ENCODE measurements around the gene C2orf76. TPM values are rescaled to one million over a fixed set of nuclear protein-coding genes. Genes with fewer than 3 reads are reported as not detected.

The C2orf76 gene
- total RNA-seq, 4 donors from 2014 or later = 6.8 to 32.4 (median 15.3) TPM

GRCh38 chr2:119253760-119254600 is 112.7 kb downstream of the C2orf76 start:
- TF ChIP-seq, protein P1, sequence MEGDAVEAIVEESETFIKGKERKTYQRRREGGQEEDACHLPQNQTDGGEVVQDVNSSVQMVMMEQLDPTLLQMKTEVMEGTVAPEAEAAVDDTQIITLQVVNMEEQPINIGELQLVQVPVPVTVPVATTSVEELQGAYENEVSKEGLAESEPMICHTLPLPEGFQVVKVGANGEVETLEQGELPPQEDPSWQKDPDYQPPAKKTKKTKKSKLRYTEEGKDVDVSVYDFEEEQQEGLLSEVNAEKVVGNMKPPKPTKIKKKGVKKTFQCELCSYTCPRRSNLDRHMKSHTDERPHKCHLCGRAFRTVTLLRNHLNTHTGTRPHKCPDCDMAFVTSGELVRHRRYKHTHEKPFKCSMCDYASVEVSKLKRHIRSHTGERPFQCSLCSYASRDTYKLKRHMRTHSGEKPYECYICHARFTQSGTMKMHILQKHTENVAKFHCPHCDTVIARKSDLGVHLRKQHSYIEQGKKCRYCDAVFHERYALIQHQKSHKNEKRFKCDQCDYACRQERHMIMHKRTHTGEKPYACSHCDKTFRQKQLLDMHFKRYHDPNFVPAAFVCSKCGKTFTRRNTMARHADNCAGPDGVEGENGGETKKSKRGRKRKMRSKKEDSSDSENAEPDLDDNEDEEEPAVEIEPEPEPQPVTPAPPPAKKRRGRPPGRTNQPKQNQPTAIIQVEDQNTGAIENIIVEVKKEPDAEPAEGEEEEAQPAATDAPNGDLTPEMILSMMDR (IDR thresholded peaks at IDR 0.05; ENCODE audit: low read depth) = no peak

DNA sequence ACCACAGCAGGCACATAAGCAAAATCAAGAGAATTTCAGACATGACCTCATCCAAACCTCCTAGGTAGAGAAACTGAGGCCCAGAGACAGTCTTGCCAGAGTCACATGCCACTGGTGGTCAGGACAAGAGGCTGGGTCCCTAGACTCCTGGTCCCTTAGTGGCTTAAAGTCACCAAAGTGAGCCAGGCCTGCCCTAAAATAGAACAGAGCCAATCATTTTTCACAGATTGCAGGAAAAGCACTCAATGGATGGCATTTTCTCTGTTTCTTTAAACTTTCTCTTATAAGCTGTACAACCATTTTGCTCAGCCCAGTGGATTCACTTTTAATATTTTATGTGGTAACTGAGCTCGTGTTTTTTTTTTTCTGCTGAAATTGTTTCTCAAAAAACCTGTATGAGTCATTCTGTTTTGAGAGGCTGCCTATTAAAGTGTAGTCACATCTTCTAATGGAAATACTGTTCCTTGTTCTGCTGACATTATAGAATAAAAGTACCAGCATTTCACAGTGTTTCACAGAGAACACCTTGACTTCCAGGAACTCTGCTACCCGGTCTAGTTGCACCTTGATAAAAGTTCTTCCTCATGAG is 113.4 kb downstream of the C2orf76 start:
- TF ChIP-seq, protein P1 (IDR thresholded peaks at IDR 0.05; ENCODE audit: low read depth) = no peak

Other genes starting within 250 kb of the C2orf76 start
- not detected for gene C1QL2, start 208.1 kb downstream of the C2orf76 start, total RNA-seq
- 10 to 100 TPM; 11.0 to 17.9 (median 14.4) TPM for gene STEAP3, start 143.0 kb downstream of the C2orf76 start, total RNA-seq
- gene DBI, start 143 bp upstream of the C2orf76 start, total RNA-seq = 100 to 1,000 TPM; 187 to 480 (median 327) TPM
- gene TMEM37, start 65.0 kb upstream of the C2orf76 start, total RNA-seq = 10 to 100 TPM; 34.9 to 64.1 (median 47.8) TPM
- not detected for gene SCTR, start 157.6 kb upstream of the C2orf76 start, total RNA-seq
- gene CFAP221, start 177.6 kb upstream of the C2orf76 start, total RNA-seq = 1 to 10 TPM in 3 of 4 donors, not detected in 1; 1.3 to 1.4 (median 1.3) TPM